ENCODE results near the gene MPPED1. TPM values are rescaled to one million over a fixed set of nuclear protein-coding genes. Genes with fewer than 3 reads are reported as not detected.

The MPPED1 gene
- total and polyA plus RNA-seq, 4 donors = 0.89 to 6.5 (median 4.1) TPM

DNA sequence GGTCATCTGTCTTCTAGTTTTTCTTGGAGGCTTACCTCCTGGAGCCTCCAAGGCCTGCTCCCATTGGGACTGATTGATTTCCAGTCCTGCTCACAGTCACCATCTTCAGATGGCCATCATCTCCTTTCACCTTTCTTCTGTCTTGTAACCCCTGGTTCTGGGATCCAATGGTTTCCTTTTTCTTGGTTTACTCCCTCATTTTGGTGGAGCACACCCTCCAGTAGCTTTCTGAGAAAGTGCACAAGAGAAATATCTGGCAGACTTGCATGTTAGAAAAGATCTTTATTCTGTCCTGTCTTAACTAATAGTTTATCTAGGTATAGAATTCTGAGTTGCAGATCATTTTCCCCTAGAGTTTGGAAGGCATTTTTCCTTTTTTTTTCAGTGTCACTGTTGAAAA lies 50.9 kb downstream of the MPPED1 start:
- Histone ChIP-seq H3K4me3 (ENCODE audit: low read depth in 1 of 3, low read length in 3 of 3) (no peak overlapping the region), H3K27me3 (ENCODE audit: control insufficient read depth in 4 of 4, insufficient read depth in 4 of 4, low read length in 3 of 4) (no peaks in the 10 kb centered on the region), H3K36me3 (ENCODE audit: control insufficient read depth in 4 of 4, insufficient read depth in 3 of 4, low read depth in 1 of 4, low read length in 3 of 4) (no peaks in the 10 kb centered on the region), H3K9ac (ENCODE audit: low read depth in 1 of 2, low read length in 2 of 2) (no peak overlapping the region), H3K9me3 (ENCODE audit: control insufficient read depth in 4 of 4, low read length in 3 of 4) (peaks cover 0 to 1% (median 0%) of the 10 kb centered on the region in 4 donors), H3K4me1 (ENCODE audit: control insufficient read depth in 4 of 4, insufficient read depth in 4 of 4, low read length in 3 of 4) (peaks cover 0 to 5% (median 2%) of the 10 kb centered on the region in 4 donors), H3K27ac (ENCODE audit: low read depth in 1 of 2, low read length in 2 of 2) (no peak overlapping the region)
- TF ChIP-seq, protein P1, sequence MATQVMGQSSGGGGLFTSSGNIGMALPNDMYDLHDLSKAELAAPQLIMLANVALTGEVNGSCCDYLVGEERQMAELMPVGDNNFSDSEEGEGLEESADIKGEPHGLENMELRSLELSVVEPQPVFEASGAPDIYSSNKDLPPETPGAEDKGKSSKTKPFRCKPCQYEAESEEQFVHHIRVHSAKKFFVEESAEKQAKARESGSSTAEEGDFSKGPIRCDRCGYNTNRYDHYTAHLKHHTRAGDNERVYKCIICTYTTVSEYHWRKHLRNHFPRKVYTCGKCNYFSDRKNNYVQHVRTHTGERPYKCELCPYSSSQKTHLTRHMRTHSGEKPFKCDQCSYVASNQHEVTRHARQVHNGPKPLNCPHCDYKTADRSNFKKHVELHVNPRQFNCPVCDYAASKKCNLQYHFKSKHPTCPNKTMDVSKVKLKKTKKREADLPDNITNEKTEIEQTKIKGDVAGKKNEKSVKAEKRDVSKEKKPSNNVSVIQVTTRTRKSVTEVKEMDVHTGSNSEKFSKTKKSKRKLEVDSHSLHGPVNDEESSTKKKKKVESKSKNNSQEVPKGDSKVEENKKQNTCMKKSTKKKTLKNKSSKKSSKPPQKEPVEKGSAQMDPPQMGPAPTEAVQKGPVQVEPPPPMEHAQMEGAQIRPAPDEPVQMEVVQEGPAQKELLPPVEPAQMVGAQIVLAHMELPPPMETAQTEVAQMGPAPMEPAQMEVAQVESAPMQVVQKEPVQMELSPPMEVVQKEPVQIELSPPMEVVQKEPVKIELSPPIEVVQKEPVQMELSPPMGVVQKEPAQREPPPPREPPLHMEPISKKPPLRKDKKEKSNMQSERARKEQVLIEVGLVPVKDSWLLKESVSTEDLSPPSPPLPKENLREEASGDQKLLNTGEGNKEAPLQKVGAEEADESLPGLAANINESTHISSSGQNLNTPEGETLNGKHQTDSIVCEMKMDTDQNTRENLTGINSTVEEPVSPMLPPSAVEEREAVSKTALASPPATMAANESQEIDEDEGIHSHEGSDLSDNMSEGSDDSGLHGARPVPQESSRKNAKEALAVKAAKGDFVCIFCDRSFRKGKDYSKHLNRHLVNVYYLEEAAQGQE (IDR thresholded peaks at IDR 0.05) = no peak
- TF ChIP-seq RAD21 (IDR thresholded peaks at IDR 0.05) = no peak
- TF ChIP-seq EGR1 (IDR thresholded peaks at IDR 0.05; ENCODE audit: low read depth in 2 of 2) = no peak
- TF ChIP-seq YY1 (IDR thresholded peaks at IDR 0.05) = no peak
- no peak for TF ChIP-seq FOXA2 (IDR thresholded peaks at IDR 0.05)
- no peak for TF ChIP-seq TAF1 (conservative IDR thresholded peaks at IDR 0.05)
- no peak for TF ChIP-seq NR2F2 (IDR thresholded peaks at IDR 0.05)
- TF ChIP-seq HNF4G (IDR thresholded peaks at IDR 0.05) = no peak
- TF ChIP-seq, protein P2, sequence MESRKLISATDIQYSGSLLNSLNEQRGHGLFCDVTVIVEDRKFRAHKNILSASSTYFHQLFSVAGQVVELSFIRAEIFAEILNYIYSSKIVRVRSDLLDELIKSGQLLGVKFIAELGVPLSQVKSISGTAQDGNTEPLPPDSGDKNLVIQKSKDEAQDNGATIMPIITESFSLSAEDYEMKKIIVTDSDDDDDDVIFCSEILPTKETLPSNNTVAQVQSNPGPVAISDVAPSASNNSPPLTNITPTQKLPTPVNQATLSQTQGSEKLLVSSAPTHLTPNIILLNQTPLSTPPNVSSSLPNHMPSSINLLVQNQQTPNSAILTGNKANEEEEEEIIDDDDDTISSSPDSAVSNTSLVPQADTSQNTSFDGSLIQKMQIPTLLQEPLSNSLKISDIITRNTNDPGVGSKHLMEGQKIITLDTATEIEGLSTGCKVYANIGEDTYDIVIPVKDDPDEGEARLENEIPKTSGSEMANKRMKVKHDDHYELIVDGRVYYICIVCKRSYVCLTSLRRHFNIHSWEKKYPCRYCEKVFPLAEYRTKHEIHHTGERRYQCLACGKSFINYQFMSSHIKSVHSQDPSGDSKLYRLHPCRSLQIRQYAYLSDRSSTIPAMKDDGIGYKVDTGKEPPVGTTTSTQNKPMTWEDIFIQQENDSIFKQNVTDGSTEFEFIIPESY (IDR thresholded peaks at IDR 0.05) = no peak
- TF ChIP-seq, protein P3, sequence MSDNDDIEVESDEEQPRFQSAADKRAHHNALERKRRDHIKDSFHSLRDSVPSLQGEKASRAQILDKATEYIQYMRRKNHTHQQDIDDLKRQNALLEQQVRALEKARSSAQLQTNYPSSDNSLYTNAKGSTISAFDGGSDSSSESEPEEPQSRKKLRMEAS (IDR thresholded peaks at IDR 0.05) = no peak
- TF ChIP-seq, protein P4, sequence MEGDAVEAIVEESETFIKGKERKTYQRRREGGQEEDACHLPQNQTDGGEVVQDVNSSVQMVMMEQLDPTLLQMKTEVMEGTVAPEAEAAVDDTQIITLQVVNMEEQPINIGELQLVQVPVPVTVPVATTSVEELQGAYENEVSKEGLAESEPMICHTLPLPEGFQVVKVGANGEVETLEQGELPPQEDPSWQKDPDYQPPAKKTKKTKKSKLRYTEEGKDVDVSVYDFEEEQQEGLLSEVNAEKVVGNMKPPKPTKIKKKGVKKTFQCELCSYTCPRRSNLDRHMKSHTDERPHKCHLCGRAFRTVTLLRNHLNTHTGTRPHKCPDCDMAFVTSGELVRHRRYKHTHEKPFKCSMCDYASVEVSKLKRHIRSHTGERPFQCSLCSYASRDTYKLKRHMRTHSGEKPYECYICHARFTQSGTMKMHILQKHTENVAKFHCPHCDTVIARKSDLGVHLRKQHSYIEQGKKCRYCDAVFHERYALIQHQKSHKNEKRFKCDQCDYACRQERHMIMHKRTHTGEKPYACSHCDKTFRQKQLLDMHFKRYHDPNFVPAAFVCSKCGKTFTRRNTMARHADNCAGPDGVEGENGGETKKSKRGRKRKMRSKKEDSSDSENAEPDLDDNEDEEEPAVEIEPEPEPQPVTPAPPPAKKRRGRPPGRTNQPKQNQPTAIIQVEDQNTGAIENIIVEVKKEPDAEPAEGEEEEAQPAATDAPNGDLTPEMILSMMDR (IDR thresholded peaks at IDR 0.05; ENCODE audit: low read depth, low read length, missing input control) = no peak
- TF ChIP-seq, protein P5, sequence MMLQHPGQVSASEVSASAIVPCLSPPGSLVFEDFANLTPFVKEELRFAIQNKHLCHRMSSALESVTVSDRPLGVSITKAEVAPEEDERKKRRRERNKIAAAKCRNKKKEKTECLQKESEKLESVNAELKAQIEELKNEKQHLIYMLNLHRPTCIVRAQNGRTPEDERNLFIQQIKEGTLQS (IDR thresholded peaks at IDR 0.05) = no peak
- TF ChIP-seq FOXA1 (IDR thresholded peaks at IDR 0.05) = no peak
- TF ChIP-seq GABPA (IDR thresholded peaks at IDR 0.05 in 1 of 2, conservative IDR thresholded peaks at IDR 0.05 in 1 of 2) = no peak
- DNase-seq (ENCODE audit: low spot score) = no peak

DNA sequence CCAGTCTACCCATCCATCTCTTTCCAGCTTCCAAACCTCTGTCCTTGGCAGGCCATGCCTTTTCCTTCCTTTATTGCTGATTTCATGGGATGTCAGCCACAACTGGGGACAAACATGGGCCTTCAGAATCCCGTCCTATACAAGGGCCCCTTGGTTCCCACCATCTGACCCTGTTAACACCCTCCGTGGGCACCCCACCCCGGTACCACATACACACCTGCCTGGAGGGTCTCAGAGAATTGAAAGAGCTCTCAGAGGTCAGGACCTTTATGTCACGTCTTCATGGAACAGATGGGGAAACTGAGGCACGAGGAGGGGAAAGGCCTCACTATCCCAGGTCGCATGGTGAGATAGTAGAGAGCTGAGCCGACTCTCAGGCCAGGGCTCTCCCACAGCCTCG lies 53.0 kb downstream of the MPPED1 start:
- TF ChIP-seq, protein P2 (IDR thresholded peaks at IDR 0.05) = no peak
- TF ChIP-seq NR2F2 (IDR thresholded peaks at IDR 0.05) = no peak
- peaks cover 0 to 5% (median 2%) of the 10 kb centered on the region in 4 donors for H3K4me1 ChIP-seq (ENCODE audit: control insufficient read depth in 4 of 4, insufficient read depth in 4 of 4, low read length in 3 of 4)
- DNase-seq (ENCODE audit: low spot score) = no peak
- no peak overlapping the region for H3K4me3 ChIP-seq (ENCODE audit: low read depth in 1 of 3, low read length in 3 of 3)
- no peak overlapping the region for H3K27ac ChIP-seq (ENCODE audit: low read depth in 1 of 2, low read length in 2 of 2)
- H3K36me3 ChIP-seq (ENCODE audit: control insufficient read depth in 4 of 4, insufficient read depth in 3 of 4, low read depth in 1 of 4, low read length in 3 of 4) = no peaks in the 10 kb centered on the region
- no peaks in the 10 kb centered on the region for H3K27me3 ChIP-seq (ENCODE audit: control insufficient read depth in 4 of 4, insufficient read depth in 4 of 4, low read length in 3 of 4)
- 76% methylated on average over 8 of the region's 8 CpGs for WGBS
- H3K9ac ChIP-seq (ENCODE audit: low read depth in 1 of 2, low read length in 2 of 2) = no peak overlapping the region
- H3K9me3 ChIP-seq (ENCODE audit: control insufficient read depth in 4 of 4, low read length in 3 of 4) = peaks cover 0 to 1% (median 0%) of the 10 kb centered on the region in 4 donors

Data from liver (tissue), 9 donors.